ENCODE data around the gene TBXAS1. TPM values are rescaled to one million over a fixed set of nuclear protein-coding genes. Genes with fewer than 3 reads are reported as not detected.

The TBXAS1 gene
- total RNA-seq, 1 donor from 2014 or later = 1.3 TPM

GRCh38 chr7:139791316-139791715 lies 37.7 kb upstream of the TBXAS1 start:
- Mint-ChIP-seq H3K36me3 (ENCODE audit: low read depth, unreplicated experiment) (no peaks in the 10 kb centered on the region), H3K9me3 (ENCODE audit: unreplicated experiment) (no peaks in the 10 kb centered on the region), H3K4me1 (ENCODE audit: unreplicated experiment) (no peaks in the 10 kb centered on the region), H3K27ac (ENCODE audit: unreplicated experiment) (no peak overlapping the region), H3K4me3 (ENCODE audit: unreplicated experiment) (no peak overlapping the region), H3K27me3 (ENCODE audit: unreplicated experiment) (no peaks in the 10 kb centered on the region)
- TF ChIP-seq CTCF (IDR thresholded peaks at IDR 0.05; ENCODE audit: unreplicated experiment) = no peak
- DNase-seq (ENCODE audit: low spot score) = no peak

- Mint-ChIP-seq H3K27me3 (ENCODE audit: unreplicated experiment) (no peaks in the 10 kb centered on the region), H3K4me1 (ENCODE audit: unreplicated experiment) (peaks cover 6% of the 10 kb centered on the region), H3K36me3 (ENCODE audit: low read depth, unreplicated experiment) (peaks cover 2% of the 10 kb centered on the region), H3K4me3 (ENCODE audit: unreplicated experiment) (no peak overlapping the region), H3K9me3 (ENCODE audit: unreplicated experiment) (no peaks in the 10 kb centered on the region), H3K27ac (ENCODE audit: unreplicated experiment) (no peak overlapping the region)
- TF ChIP-seq CTCF (IDR thresholded peaks at IDR 0.05; ENCODE audit: unreplicated experiment) = no peak
- no peak for DNase-seq (ENCODE audit: low spot score)
These were observed 31.5 kb upstream of the TBXAS1 start for GRCh38 chr7:139797607-139798006.

GRCh38 chr7:139798221-139798620 lies 30.8 kb upstream of the TBXAS1 start:
- Mint-ChIP-seq H3K4me1 (ENCODE audit: unreplicated experiment) (peaks cover 6% of the 10 kb centered on the region), H3K27me3 (ENCODE audit: unreplicated experiment) (no peaks in the 10 kb centered on the region), H3K36me3 (ENCODE audit: low read depth, unreplicated experiment) (peaks cover 5% of the 10 kb centered on the region), H3K27ac (ENCODE audit: unreplicated experiment) (no peak overlapping the region), H3K9me3 (ENCODE audit: unreplicated experiment) (no peaks in the 10 kb centered on the region), H3K4me3 (ENCODE audit: unreplicated experiment) (no peak overlapping the region)
- DNase-seq (ENCODE audit: low spot score) = no peak
- no peak for TF ChIP-seq CTCF (IDR thresholded peaks at IDR 0.05; ENCODE audit: unreplicated experiment)

- H3K9me3 Mint-ChIP-seq (ENCODE audit: unreplicated experiment) = no peaks in the 10 kb centered on the region
- no peak overlapping the region for H3K27ac Mint-ChIP-seq (ENCODE audit: unreplicated experiment)
- no peaks in the 10 kb centered on the region for H3K27me3 Mint-ChIP-seq (ENCODE audit: unreplicated experiment)
- DNase-seq (ENCODE audit: low spot score) = no peak
- peaks cover 5% of the 10 kb centered on the region for H3K36me3 Mint-ChIP-seq (ENCODE audit: low read depth, unreplicated experiment)
- TF ChIP-seq CTCF (IDR thresholded peaks at IDR 0.05; ENCODE audit: unreplicated experiment) = no peak
- peaks cover 6% of the 10 kb centered on the region for H3K4me1 Mint-ChIP-seq (ENCODE audit: unreplicated experiment)
- no peak overlapping the region for H3K4me3 Mint-ChIP-seq (ENCODE audit: unreplicated experiment)
These were observed 30.2 kb upstream of the TBXAS1 start for GRCh38 chr7:139798892-139799291.

GRCh38 chr7:139799586-139799985 lies 29.5 kb upstream of the TBXAS1 start:
- no peaks in the 10 kb centered on the region for H3K9me3 Mint-ChIP-seq (ENCODE audit: unreplicated experiment)
- H3K4me1 Mint-ChIP-seq (ENCODE audit: unreplicated experiment) = peaks cover 6% of the 10 kb centered on the region
- no peak for TF ChIP-seq CTCF (IDR thresholded peaks at IDR 0.05; ENCODE audit: unreplicated experiment)
- H3K4me3 Mint-ChIP-seq (ENCODE audit: unreplicated experiment) = no peak overlapping the region
- no peaks in the 10 kb centered on the region for H3K27me3 Mint-ChIP-seq (ENCODE audit: unreplicated experiment)
- no peak for DNase-seq (ENCODE audit: low spot score)
- peaks cover 5% of the 10 kb centered on the region for H3K36me3 Mint-ChIP-seq (ENCODE audit: low read depth, unreplicated experiment)
- no peak overlapping the region for H3K27ac Mint-ChIP-seq (ENCODE audit: unreplicated experiment)
